Adipocyte (in vitro differentiated cells): Measurements from ENCODE around the gene GGCX.
"Not testable (repeated sequence)": the region's sequence is repeated elsewhere in the genome, so short reads cannot be mapped to it uniquely, and the experiment has no call there.

Experiments used
- DNase-seq: peaks from one replicate; pipeline ENCODE4 v3.0.0-alpha.2; 2015; ENCODE audit warnings: low read depth
- H3K27me3 ChIP-seq: replicated peaks from 2 replicates; pipeline ENCODE4 v1.7.0; 2013; ENCODE audit warnings: mild to moderate bottlenecking, low read length, moderate library complexity; ENCODE audit not compliant: control insufficient read depth, insufficient read depth
- H3K36me3 ChIP-seq: 2 replicates; pipeline ENCODE4 v1.7.0; 2013; ENCODE audit warnings: low read length, mild to moderate bottlenecking, moderate library complexity; ENCODE audit not compliant: control insufficient read depth, insufficient read depth, severe bottlenecking
- H3K4me1 ChIP-seq: 2 replicates; pipeline ENCODE4 v1.7.0; 2013; ENCODE audit warnings: mild to moderate bottlenecking, low read length, moderate library complexity; ENCODE audit not compliant: control insufficient read depth, insufficient read depth
- H3K4me3 ChIP-seq: 2 replicates; pipeline ENCODE4 v1.7.0; 2013; ENCODE audit warnings: mild to moderate bottlenecking, low read length, moderate library complexity
- H3K9ac ChIP-seq: 2 replicates; pipeline ENCODE4 v1.7.0; 2013; ENCODE audit warnings: mild to moderate bottlenecking, low read length, moderate library complexity
- H3K9me3 ChIP-seq: 2 replicates; pipeline ENCODE4 v1.7.0; 2013; ENCODE audit warnings: mild to moderate bottlenecking, low read length, moderate library complexity; ENCODE audit not compliant: control insufficient read depth

GGCX gene

DNA sequence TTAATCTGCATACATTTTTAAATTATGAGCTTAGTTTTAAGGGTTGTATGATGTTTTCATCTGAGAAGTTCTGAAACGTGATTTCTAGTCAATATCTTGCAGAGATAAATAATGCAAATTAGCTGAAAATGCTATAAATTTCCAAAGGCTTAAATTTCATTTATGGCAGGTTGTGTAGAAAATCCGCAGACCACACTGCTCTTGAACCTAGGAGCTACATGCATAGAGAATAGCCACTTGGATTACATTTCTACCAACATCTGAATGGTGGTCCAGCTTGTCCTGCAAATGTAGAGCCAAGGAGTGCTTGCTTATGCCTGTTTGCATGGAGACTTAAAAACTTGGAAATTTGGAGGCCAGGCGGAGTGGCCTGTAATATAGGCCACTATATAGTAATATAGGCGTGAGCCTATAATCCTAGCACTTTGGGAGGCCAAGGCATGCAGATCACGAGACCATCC lies 15.5 kb downstream of the GGCX start:
- Histone ChIP-seq H3K36me3 (peaks cover 72% of the 10 kb centered on the region), H3K9ac (no peak overlapping the region), H3K27me3 (no peaks in the 10 kb centered on the region), H3K4me3 (no peak overlapping the region), H3K4me1 (peaks cover 28% of the 10 kb centered on the region), H3K9me3 (no peaks in the 10 kb centered on the region)
- no peak for DNase-seq

GRCh38 chr2:85544915-85545779 lies 16.1 kb downstream of the GGCX start:
- DNase-seq, H3K4me3 ChIP-seq, H3K9me3 ChIP-seq, H3K9ac ChIP-seq, H3K27me3 ChIP-seq: not testable (repeated sequence)
- Histone ChIP-seq H3K4me1 (peaks cover 30% of the 10 kb centered on the region), H3K36me3 (peaks cover 68% of the 10 kb centered on the region)

DNA sequence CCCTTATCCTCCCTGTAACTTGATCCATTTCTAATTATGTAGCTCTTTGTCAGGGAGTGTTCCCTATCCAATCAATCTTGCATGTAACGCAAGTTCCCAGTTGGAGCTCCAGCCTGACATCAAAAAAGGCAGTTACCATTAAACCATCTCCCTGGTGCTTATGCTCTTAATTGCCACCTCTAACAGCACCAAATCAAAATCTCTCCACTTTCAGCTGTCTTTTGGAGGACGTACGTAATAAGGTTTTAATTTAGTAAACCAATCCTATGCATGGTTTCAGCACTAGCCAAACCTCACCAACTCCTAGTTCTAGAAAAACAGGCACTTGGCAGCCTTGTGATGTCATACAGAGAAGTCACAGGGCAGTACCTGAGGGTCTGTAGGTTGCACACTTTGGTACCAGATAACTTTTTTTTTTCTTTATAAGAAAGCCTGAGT lies 17.0 kb downstream of the GGCX start:
- Histone ChIP-seq H3K4me1 (peaks cover 30% of the 10 kb centered on the region), H3K36me3 (peaks cover 63% of the 10 kb centered on the region)
- not testable (repeated sequence) for DNase-seq, H3K4me3 ChIP-seq, H3K9me3 ChIP-seq, H3K27me3 ChIP-seq, H3K9ac ChIP-seq

GRCh38 chr2:85542777-85543176 lies 18.5 kb downstream of the GGCX start:
- DNase-seq = no peak
- Histone ChIP-seq H3K9ac (peak overlapping the region; percentile 99), H3K36me3 (peaks cover 63% of the 10 kb centered on the region), H3K27me3 (no peaks in the 10 kb centered on the region), H3K9me3 (no peaks in the 10 kb centered on the region), H3K4me3 (peak overlapping the region; percentile 98), H3K4me1 (peaks cover 30% of the 10 kb centered on the region)

DNA sequence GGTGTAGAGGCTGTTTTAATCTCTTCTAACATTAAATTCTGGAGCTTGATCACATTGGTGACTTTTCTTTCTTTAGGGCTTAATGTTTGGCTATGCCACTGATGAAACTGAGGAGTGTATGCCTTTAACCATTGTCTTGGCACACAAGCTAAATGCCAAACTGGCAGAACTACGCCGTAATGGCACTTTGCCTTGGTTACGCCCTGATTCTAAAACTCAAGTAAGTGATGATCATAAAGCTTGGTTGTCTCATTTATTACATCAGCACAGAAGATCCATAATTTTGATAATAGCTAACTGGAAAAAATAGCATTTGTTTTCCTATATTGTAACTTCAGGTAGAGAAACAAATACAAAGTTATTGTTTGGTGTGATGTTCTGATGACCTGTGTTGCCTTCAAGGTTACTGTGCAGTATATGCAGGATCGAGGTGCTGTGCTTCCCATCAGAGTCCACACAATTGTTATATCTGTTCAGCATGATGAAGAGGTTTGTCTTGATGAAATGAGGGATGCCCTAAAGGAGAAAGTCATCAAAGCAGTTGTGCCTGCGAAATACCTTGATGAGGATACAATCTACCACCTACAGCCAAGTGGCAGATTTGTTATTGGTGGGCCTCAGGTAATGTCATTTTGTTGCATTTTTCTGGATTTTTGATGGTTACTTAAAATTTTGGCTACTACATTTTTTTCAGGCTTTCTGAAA lies 19.4 kb downstream of the GGCX start:
- no peak for DNase-seq
- H3K4me3 ChIP-seq = peak overlapping the region; percentile 98
- peaks cover 63% of the 10 kb centered on the region for H3K36me3 ChIP-seq

DNA sequence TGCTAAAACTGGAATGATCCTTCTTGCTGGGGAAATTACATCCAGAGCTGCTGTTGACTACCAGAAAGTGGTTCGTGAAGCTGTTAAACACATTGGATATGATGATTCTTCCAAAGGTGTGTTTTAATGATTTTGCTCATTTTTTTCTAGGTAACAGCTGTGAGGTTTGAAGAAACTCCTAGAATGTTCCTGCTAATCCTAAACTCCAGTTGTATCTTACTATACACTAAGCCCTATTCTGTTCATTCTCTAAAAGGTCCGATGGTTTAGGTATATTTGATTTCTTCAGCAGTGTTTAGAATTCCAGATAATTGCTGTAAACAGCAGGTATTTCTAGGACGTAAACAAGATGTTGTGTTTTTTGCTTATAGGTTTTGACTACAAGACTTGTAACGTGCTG lies 20.0 kb downstream of the GGCX start:
- no peaks in the 10 kb centered on the region for H3K9me3 ChIP-seq
- DNase-seq = no peak
- H3K36me3 ChIP-seq = peaks cover 57% of the 10 kb centered on the region
- no peaks in the 10 kb centered on the region for H3K27me3 ChIP-seq
- H3K4me1 ChIP-seq = peaks cover 44% of the 10 kb centered on the region
- peak overlapping the region; percentile 99 for H3K9ac ChIP-seq
- peak overlapping the region; percentile 98 for H3K4me3 ChIP-seq

More for the DNA sequence above, 19.4 kb downstream of the GGCX start:
- no peaks in the 10 kb centered on the region for H3K27me3 ChIP-seq
- H3K9me3 ChIP-seq = no peaks in the 10 kb centered on the region
- peaks cover 39% of the 10 kb centered on the region for H3K4me1 ChIP-seq
- H3K9ac ChIP-seq = peak overlapping the region; percentile 99

DNA sequence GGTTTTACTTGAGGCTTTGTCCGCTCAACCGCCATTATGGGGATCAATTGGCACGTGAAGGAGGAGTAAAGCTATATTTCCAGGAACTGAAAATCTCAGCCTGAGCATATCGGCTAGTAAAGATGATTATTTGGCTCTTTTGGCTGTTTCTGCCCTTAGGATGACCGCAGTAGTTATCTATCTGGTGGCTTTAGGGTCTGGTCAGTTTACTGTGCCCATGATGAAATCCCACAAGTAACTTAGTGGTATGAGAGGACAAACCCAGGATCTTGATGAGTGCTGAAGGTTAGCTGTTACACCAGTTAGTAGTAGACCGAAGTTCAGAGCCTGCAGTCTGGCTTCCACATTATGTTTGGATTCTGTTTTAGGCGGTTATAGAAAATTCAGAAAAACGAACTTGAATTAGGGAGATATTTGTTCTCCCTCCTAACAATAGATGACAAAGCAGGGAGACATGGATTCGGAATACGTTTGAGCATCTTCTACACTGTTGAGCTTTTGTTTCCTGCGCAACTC lies 21.1 kb downstream of the GGCX start:
- Histone ChIP-seq H3K9me3 (no peaks in the 10 kb centered on the region), H3K4me3 (peak overlapping the region; percentile 98), H3K27me3 (no peaks in the 10 kb centered on the region), H3K4me1 (peaks cover 44% of the 10 kb centered on the region), H3K9ac (peak overlapping the region; percentile 99), H3K36me3 (peaks cover 47% of the 10 kb centered on the region)
- DNase-seq = peak; percentile 52

DNA sequence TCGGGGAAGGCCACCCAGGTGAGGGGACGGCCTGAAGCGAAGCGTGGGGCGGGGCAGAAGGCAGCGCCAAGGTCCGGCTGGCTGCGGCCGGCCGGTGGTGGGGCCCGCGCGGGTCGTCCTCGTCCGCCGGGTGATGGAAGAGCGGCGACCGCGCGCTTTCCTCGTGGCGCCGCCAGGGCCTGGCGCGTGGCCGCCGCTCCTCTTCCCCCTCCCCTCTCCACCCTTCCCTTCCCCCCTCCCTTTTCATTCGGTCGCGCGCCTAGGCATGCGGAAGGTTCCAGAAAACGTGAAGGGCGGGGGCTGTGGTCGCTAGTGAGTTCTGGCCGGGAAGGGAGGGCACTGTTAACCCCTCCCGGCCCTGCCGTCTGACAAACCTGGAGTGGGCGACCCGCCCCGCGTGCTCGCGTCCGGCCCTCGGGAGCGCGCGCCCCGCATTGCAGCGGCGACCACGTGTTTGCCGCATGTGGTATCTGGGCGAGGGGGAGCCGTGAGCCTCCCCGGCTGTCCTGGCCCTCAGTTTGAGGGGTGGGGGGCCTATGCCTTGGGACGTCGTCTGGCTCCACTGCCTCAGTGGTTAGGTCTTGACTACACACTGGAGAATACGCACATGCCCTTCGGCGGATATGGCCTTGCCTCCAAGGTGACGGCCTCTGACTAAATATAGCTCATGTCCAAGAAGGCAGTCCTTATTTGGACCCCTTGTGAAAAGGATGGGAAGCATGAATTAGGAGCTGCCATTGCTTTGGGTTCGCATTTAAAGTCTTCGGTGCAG lies 21.7 kb downstream of the GGCX start:
- Histone ChIP-seq H3K36me3 (peaks cover 40% of the 10 kb centered on the region), H3K27me3 (no peaks in the 10 kb centered on the region), H3K9me3 (no peaks in the 10 kb centered on the region), H3K4me3 (peak overlapping the region; percentile 98), H3K4me1 (peaks cover 44% of the 10 kb centered on the region), H3K9ac (peak overlapping the region; percentile 99)
- DNase-seq = peak; percentile 73

- DNase-seq = peak; percentile 95
- H3K9ac ChIP-seq = peak within 1 kb of the TSS; percentile 99
- peaks cover 41% of the 10 kb centered on the region for H3K4me1 ChIP-seq
- H3K9me3 ChIP-seq = no peaks in the 10 kb centered on the region
- no peaks in the 10 kb centered on the region for H3K27me3 ChIP-seq
- H3K4me3 ChIP-seq = peak within 1 kb of the TSS; percentile 98
- H3K36me3 ChIP-seq = peaks cover 32% of the 10 kb centered on the region
These were observed 22.6 kb downstream of the GGCX start, which contains the start of gene MAT2A for GRCh38 chr2:85538507-85539360. Gene MAT2A (plus strand): TSS chr2:85539168. CDS start chr2:85539288, 120 bp downstream.
